ENCODE data around the gene MUC13.

- TF ChIP-seq YY1 (IDR thresholded peaks at IDR 0.05; ENCODE audit: low read depth), result no peak
- TF ChIP-seq EGR1 (IDR thresholded peaks at IDR 0.05), result no peak
- TF ChIP-seq CEBPB (IDR thresholded peaks at IDR 0.05), result no peak
- no peak for TF ChIP-seq MAX (IDR thresholded peaks at IDR 0.05)
- TF ChIP-seq RAD21 (IDR thresholded peaks at IDR 0.05; ENCODE audit: low read depth), result no peak
- TF ChIP-seq TAF1 (IDR thresholded peaks at IDR 0.05; ENCODE audit: low read depth), result no peak
- no peak for TF ChIP-seq NFIC (IDR thresholded peaks at IDR 0.05)
- TF ChIP-seq EP300 (IDR thresholded peaks at IDR 0.05; ENCODE audit: borderline replicate concordance), result no peak
- TF ChIP-seq CREB1 (IDR thresholded peaks at IDR 0.05; ENCODE audit: low read depth), result no peak
- TF ChIP-seq, protein P1, sequence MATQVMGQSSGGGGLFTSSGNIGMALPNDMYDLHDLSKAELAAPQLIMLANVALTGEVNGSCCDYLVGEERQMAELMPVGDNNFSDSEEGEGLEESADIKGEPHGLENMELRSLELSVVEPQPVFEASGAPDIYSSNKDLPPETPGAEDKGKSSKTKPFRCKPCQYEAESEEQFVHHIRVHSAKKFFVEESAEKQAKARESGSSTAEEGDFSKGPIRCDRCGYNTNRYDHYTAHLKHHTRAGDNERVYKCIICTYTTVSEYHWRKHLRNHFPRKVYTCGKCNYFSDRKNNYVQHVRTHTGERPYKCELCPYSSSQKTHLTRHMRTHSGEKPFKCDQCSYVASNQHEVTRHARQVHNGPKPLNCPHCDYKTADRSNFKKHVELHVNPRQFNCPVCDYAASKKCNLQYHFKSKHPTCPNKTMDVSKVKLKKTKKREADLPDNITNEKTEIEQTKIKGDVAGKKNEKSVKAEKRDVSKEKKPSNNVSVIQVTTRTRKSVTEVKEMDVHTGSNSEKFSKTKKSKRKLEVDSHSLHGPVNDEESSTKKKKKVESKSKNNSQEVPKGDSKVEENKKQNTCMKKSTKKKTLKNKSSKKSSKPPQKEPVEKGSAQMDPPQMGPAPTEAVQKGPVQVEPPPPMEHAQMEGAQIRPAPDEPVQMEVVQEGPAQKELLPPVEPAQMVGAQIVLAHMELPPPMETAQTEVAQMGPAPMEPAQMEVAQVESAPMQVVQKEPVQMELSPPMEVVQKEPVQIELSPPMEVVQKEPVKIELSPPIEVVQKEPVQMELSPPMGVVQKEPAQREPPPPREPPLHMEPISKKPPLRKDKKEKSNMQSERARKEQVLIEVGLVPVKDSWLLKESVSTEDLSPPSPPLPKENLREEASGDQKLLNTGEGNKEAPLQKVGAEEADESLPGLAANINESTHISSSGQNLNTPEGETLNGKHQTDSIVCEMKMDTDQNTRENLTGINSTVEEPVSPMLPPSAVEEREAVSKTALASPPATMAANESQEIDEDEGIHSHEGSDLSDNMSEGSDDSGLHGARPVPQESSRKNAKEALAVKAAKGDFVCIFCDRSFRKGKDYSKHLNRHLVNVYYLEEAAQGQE (IDR thresholded peaks at IDR 0.05; ENCODE audit: low read depth), result no peak
- TF ChIP-seq, protein P2, sequence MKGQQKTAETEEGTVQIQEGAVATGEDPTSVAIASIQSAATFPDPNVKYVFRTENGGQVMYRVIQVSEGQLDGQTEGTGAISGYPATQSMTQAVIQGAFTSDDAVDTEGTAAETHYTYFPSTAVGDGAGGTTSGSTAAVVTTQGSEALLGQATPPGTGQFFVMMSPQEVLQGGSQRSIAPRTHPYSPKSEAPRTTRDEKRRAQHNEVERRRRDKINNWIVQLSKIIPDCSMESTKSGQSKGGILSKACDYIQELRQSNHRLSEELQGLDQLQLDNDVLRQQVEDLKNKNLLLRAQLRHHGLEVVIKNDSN (IDR thresholded peaks at IDR 0.05), result no peak
- TF ChIP-seq ZBTB7A (IDR thresholded peaks at IDR 0.05; ENCODE audit: low read depth), result no peak
- TF ChIP-seq TEAD4 (IDR thresholded peaks at IDR 0.05), result no peak
Observed at GRCh38 chr3:124982855-124983254, 48.3 kb upstream of the MUC13 start.

Data from Ishikawa (cell line).